HL-60 (cell line): ENCODE measurements around the gene POC1B.
A peak's percentile ranks its signal among the peaks of the same experiment; 100 is the strongest.

Experiments used
- DNase-seq, 2 experiments: peaks; one replicate each; pipeline ENCODE4 v3.0.0-alpha.2; 2010 to 2020; ENCODE audit warnings: low read depth in 1 of 2, low spot score in 1 of 2
- H3K27ac ChIP-seq: fragments of 250-450 bp; sonication (Bioruptor Pico); replicated peaks from 2 replicates; pipeline ENCODE4 v1.5.1; 2020; ENCODE audit warnings: mild to moderate bottlenecking, moderate library complexity
- H3K27me3 ChIP-seq: fragments of 250-450 bp; sonication (Bioruptor Pico); 2 replicates; pipeline ENCODE4 v1.5.1; 2021; ENCODE audit warnings: mild to moderate bottlenecking, moderate library complexity; ENCODE audit not compliant: insufficient read depth, poor library complexity, severe bottlenecking
- H3K4me3 ChIP-seq: replicated peaks from 2 replicates; pipeline ENCODE4 v1.5.1; 2011; ENCODE audit warnings: mild to moderate bottlenecking, control low read depth, low read length; ENCODE audit not compliant: insufficient read depth
- CTCF ChIP-seq: IDR thresholded peaks from one replicate; pipeline ENCODE4 v1.5.1; 2011; ENCODE audit warnings: low read length, control low read depth, inconsistent platforms; ENCODE audit not compliant: insufficient read depth
- GABPA ChIP-seq: IDR thresholded peaks from 2 replicates; pipeline ENCODE4 v1.6.1; 2012; ENCODE audit warnings: low read depth
- POLR2AphosphoS5 ChIP-seq: IDR thresholded peaks from 2 replicates; pipeline ENCODE4 v1.6.1; 2012; ENCODE audit warnings: low read depth
- REST ChIP-seq: IDR thresholded peaks from 2 replicates; pipeline ENCODE4 v1.6.1; 2012; ENCODE audit warnings: low read depth; ENCODE audit not compliant: insufficient replicate concordance
- SPI1 ChIP-seq: IDR thresholded peaks from 2 replicates; pipeline ENCODE4 v1.6.1; 2012; ENCODE audit warnings: low read depth, mild to moderate bottlenecking, borderline replicate concordance

POC1B gene

GRCh38 chr12:89551747-89552146 is 25.9 kb upstream of the POC1B start:
- Histone ChIP-seq H3K27ac (no peak overlapping the region), H3K27me3 (no peaks in the 10 kb centered on the region), H3K4me3 (no peak overlapping the region)
- DNase-seq: peak in 1 of 2 experiments; percentile 37
- TF ChIP-seq CTCF (no peak), REST (no peak), GABPA (no peak), SPI1 (no peak), POLR2AphosphoS5 (no peak)

GRCh38 chr12:89547101-89547500 is 21.3 kb upstream of the POC1B start:
- H3K27ac ChIP-seq: no peak overlapping the region
- TF ChIP-seq SPI1: no peak
- no peak for TF ChIP-seq POLR2AphosphoS5
- no peak for TF ChIP-seq GABPA
- TF ChIP-seq REST: no peak
- TF ChIP-seq CTCF: no peak
- no peak for DNase-seq
- H3K27me3 ChIP-seq: no peaks in the 10 kb centered on the region
- no peak overlapping the region for H3K4me3 ChIP-seq

- Histone ChIP-seq H3K27ac (no peak overlapping the region), H3K27me3 (no peaks in the 10 kb centered on the region), H3K4me3 (no peak overlapping the region)
- TF ChIP-seq REST (no peak), GABPA (no peak), CTCF (no peak), POLR2AphosphoS5 (no peak), SPI1 (no peak)
- DNase-seq: no peak
Measured at GRCh38 chr12:89546151-89546550, 20.3 kb upstream of the POC1B start.
